SIG-M5 treated with dmso at 0.1 percent for 504 hours (cell line): ENCODE results near the gene EAF1.
"Not testable (repeated sequence)": the region's sequence is repeated elsewhere in the genome, so short reads cannot be mapped to it uniquely, and the experiment has no call there.

Experiments used
- DNase-seq: peaks from one replicate; lab custom pipeline; 2025; ENCODE audit not compliant: unreplicated experiment; lab: John Stamatoyannopoulos, UW

Gene EAF1

DNA sequence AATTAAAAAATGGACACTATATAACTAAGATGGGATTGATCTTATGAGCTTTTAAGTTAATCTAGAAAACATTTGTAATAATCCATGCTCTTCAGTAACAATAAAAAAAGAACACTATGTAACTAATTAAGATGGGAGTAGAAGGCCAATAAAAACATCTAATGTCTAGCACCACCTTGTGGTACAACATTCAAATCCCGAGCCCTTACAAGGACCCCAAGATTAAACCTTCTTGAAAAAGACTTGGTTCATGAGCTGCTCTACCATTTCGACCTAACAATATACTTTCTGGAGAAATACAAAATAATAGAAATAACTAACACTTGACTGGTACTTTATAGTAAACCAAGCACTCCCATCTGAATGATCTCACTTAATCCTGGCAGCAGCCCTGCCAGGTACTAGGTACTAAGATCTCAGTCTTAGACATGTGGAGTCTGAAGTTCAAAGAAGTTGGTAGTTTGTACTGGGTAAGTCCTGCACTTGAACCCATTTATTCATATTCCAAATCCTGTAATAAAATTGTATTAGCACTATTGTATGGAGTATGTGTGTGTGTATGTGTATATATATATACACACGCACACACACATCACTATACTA is 21.8 kb upstream of the EAF1 start:
- DNase-seq, result peak; percentile 60

- DNase-seq, result no peak
Observed at GRCh38 chr3:15409239-15409638, 18.2 kb upstream of the EAF1 start.

GRCh38 chr3:15409774-15410173 is 17.6 kb upstream of the EAF1 start:
- no peak for DNase-seq

GRCh38 chr3:15410966-15411365 is 16.4 kb upstream of the EAF1 start:
- not testable (repeated sequence) for DNase-seq

GRCh38 chr3:15420871-15421270 is 6.5 kb upstream of the EAF1 start:
- no peak for DNase-seq

- DNase-seq, result no peak
Observed at GRCh38 chr3:15426579-15427118, 749 bp upstream of the EAF1 start.

DNA sequence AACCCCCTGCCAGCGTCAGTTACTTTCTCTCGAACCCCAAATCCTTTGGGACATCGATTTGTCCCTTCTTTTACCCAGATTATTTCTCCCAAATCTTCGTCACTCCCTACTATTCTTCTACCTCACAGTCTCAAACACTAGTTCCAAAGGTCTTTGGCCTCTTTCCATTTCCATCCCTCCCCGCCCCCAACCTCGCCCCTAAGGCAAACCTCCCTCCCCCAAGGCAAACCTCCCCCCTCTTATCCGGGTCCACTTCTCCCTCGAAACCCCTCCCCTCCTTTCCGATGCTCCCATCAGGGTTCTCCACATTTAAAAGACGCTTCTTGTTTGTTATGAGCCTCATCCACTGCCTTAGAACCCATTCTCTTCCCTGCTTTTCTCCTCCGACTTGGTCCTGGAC is 583 bp downstream of the EAF1 start:
- DNase-seq, result no peak

DNA sequence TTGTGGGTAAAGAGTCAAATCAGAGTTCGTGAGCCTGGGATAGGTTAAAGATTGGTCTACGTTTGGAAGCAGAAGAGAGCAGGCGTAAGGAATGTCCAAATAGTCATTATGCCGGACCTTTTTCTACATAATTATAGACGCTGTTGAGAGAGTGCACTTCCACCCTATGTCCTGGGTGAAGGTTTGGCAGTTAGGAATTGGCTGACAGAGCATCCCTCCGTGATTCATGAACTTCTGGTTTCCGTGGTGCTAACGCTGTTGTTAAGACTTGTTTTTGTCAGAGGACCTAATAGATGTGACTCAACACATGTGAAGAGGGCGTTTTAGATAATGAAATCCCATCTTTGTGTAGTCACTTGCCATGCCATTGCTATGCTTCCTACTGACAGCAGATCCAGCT is 1.1 kb downstream of the EAF1 start:
- DNase-seq, result peak; percentile 50

- DNase-seq, result no peak
Observed at GRCh38 chr3:15429080-15429479, 1.7 kb downstream of the EAF1 start.

- DNase-seq, result no peak
Observed at GRCh38 chr3:15430624-15431023, 3.2 kb downstream of the EAF1 start.

- DNase-seq, result no peak
Observed at GRCh38 chr3:15431256-15431837, 3.9 kb downstream of the EAF1 start.

DNA sequence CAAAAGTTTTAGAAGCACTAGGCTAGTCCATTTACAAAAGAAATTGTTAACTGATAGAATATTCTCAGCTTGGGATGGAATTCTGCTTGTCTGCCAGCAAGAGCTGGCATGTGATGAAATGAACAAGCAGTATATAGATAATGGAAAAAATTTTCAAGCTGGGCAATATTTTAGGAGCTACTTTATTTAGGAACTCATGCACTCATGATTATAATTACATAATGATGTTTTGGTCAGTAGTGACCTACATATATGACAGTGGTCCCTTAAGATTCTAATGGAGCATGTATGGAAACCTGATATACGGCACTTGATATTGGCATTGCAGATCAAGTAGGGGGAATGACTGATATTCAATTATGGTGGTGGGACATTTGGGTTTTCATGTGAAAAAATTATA is 6.1 kb downstream of the EAF1 start:
- no peak for DNase-seq

- no peak for DNase-seq
Observed at GRCh38 chr3:15434756-15435155, 7.4 kb downstream of the EAF1 start.

- DNase-seq, result no peak
Observed at GRCh38 chr3:15436246-15436645, 8.8 kb downstream of the EAF1 start.

DNA sequence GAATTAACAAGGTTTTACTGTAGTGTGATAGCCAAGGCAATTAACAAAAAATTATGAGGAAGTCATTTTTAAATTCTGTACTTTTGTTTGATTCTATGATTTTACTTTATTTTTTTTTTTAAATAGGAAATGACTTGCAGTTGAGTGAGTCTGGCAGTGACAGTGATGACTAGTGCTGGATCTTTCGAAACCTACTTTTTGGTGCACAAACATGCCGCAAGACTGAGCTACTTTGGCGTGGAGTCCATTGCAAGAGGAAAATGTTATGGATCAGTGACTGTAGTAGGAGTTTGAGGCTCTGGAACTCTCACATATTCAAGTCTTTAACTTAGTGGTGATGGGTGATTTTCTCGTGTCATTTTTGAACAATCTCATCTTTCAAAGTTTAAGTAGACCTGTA is 11.6 kb downstream of the EAF1 start:
- DNase-seq, result peak; percentile 11

- no peak for DNase-seq
Observed at GRCh38 chr3:15439476-15439875, 12.1 kb downstream of the EAF1 start.

GRCh38 chr3:15440891-15441290 is 13.5 kb downstream of the EAF1 start:
- no peak for DNase-seq

DNA sequence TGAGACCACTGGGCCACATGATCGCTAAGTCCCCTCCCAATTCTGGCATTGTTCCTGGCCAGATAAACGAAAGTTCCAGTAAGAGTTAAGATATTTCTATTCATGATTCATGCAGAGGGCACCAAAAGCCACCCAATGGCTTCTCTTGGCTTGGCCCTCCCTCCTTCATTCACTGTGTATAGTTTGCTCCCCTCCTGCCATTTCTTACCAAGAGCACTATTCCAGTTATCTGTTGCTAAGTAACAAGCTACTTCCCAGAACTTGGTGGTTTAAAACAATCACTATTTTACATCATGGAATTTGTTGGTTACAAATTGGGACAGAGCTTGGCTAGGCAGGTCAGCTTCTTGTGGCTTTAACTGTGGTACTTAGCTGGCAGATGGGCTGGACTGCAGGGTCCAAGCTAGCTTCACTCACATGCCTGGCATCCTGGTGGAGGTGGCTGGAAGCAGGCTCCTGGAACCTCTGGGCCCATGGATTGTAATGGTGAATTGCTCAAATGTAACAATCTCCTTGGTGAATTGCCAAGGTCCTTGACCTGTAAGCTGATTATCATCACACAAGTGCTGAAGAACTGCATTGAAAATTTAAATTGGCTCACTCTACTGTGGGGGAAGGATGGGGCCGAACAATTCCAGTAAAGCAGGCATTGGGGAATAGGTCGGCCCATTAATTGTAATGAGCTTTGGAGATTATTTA is 16.6 kb downstream of the EAF1 start:
- DNase-seq, result no peak

DNA sequence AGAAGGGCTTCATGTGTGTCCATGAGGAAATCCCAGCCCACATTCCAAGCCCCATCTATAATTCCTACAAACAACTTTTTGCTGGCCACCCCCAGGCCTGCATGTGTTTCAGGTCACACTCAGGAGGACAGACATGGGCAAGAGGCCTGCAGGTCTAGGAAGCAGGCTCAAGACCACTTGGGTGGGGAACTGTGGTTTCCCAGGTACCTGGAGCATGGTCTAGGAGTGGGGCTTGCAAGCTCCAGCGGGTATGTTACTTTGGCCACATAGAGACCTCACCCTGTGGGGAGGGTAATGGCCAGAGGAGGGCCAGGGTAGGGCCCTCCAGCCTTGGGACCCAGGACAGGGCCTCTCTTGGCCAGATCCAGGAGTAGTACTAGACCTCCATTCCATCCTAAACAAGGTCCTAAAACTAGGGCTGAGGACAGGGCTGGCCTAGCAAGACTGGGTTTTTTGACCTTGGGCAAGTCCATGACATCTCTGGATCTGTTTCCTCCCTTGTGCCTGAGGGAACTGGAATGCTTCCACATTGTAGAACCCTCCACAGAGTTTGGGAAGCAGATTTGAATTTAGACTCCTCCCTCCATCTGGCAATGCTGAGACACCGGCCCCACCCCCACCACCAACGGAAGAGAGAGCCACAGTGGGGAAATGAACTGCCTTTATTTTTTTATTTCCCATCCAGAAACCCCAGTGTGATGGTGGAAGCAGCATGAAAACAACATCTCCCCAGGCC is 22.3 kb downstream of the EAF1 start:
- DNase-seq, result no peak

DNA sequence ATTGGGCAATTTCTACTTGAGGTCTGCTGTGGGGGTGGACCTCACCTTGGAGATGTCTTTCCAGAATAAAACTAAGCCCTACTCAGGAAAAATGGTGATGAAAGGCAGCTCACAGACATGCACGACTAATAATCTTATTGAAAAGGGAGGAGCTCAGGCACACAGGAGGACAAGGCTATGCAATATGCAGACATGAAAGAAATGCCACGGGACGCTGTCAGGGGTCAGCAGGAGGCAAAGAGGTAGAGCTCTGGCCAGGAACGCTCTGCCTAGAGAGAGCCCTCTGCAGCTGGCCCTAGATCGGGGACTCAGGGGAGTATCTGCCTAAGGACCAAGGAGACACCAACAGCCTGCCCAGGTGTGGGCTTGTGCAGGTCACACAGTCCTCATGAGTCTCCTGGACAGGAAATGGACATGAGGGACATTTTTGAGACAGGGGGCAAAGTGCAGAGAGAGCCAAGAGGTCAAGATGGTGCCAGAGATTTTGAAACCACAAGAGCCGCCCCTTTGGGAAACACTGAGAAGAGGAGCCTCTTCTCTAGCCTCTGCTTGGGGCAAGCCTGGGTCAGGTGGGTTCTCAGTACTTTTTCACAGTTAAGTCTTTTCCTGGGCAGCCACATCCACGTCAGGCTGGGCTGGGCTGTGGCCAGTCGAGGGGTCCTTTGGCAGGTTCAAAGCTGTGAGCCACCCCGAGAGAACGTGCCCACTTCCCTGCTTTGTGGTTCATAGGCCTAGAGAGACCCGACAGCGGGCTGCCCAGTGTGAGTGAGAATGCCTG is 23.2 kb downstream of the EAF1 start:
- no peak for DNase-seq
